ENCODE results near the gene CCIN.
"Not testable (repeated sequence)": the region's sequence is repeated elsewhere in the genome, so short reads cannot be mapped to it uniquely, and the experiment has no call there.

The CCIN gene

GRCh38 chr9:36141288-36141687 lies 27.9 kb upstream of the CCIN start:
- no peak for DNase-seq

GRCh38 chr9:36141761-36142160 lies 27.4 kb upstream of the CCIN start:
- no peak for DNase-seq

GRCh38 chr9:36142510-36143244 lies 26.5 kb upstream of the CCIN start:
- no peak for DNase-seq

GRCh38 chr9:36143245-36143641 lies 25.9 kb upstream of the CCIN start:
- no peak for DNase-seq

GRCh38 chr9:36144309-36145232 lies 24.6 kb upstream of the CCIN start:
- DNase-seq: peak; percentile 58

GRCh38 chr9:36145970-36146369 lies 23.2 kb upstream of the CCIN start:
- no peak for DNase-seq

- DNase-seq: no peak
These were observed 22.5 kb upstream of the CCIN start for GRCh38 chr9:36146651-36147050.

- no peak for DNase-seq
These were observed 21.6 kb upstream of the CCIN start for GRCh38 chr9:36147441-36148175.

- DNase-seq: peak; percentile 92
These were observed 20.7 kb upstream of the CCIN start for GRCh38 chr9:36148311-36149051.

- DNase-seq: no peak
These were observed 20.0 kb upstream of the CCIN start for GRCh38 chr9:36149197-36149596.

- DNase-seq: no peak
These were observed 18.4 kb upstream of the CCIN start for GRCh38 chr9:36150574-36151315.

GRCh38 chr9:36151316-36152210 lies 17.6 kb upstream of the CCIN start:
- DNase-seq: peak; percentile 93

- no peak for DNase-seq
These were observed 16.3 kb upstream of the CCIN start for GRCh38 chr9:36152741-36153438.

GRCh38 chr9:36153746-36154145 lies 15.4 kb upstream of the CCIN start:
- no peak for DNase-seq

GRCh38 chr9:36154331-36154952 lies 14.7 kb upstream of the CCIN start:
- no peak for DNase-seq

- DNase-seq: no peak
These were observed 13.1 kb upstream of the CCIN start for GRCh38 chr9:36156116-36156515.

- DNase-seq: no peak
These were observed 11.1 kb upstream of the CCIN start for GRCh38 chr9:36158122-36158521.

GRCh38 chr9:36158917-36159316 lies 10.3 kb upstream of the CCIN start:
- no peak for DNase-seq

GRCh38 chr9:36159509-36159908 lies 9.7 kb upstream of the CCIN start:
- not testable (repeated sequence) for DNase-seq

- DNase-seq: not testable (repeated sequence)
These were observed 9.1 kb upstream of the CCIN start for GRCh38 chr9:36160126-36160525.
